ENCODE results near the gene CIAO1.

The CIAO1 gene

GRCh38 chr2:96315005-96315399 is 49.0 kb downstream of the CIAO1 start:
- no peak overlapping the region for H3K4me3 ChIP-seq (replicated peaks in 1 of 2; ENCODE audit: low read depth in 2 of 2, low read length in 2 of 2)
- no peak for TF ChIP-seq CTCF (IDR thresholded peaks at IDR 0.05; ENCODE audit: low read depth, low read length)
- DNase-seq (ENCODE audit: low read depth in 2 of 2), result peak in 1 of 2 donors; percentile 41

GRCh38 chr2:96315400-96316071 is 49.5 kb downstream of the CIAO1 start:
- no peak for TF ChIP-seq CTCF (IDR thresholded peaks at IDR 0.05; ENCODE audit: low read depth, low read length)
- H3K4me3 ChIP-seq (replicated peaks in 1 of 2; ENCODE audit: low read depth in 2 of 2, low read length in 2 of 2), result no peak overlapping the region
- peak; percentile 82 to 91 for DNase-seq (ENCODE audit: low read depth in 2 of 2)

- no peak for TF ChIP-seq CTCF (IDR thresholded peaks at IDR 0.05; ENCODE audit: low read depth, low read length)
- no peak overlapping the region for H3K4me3 ChIP-seq (replicated peaks in 1 of 2; ENCODE audit: low read depth in 2 of 2, low read length in 2 of 2)
- DNase-seq (ENCODE audit: low read depth in 2 of 2), result no peak
Measured at GRCh38 chr2:96316999-96317398, 51.0 kb downstream of the CIAO1 start.

- no peak for DNase-seq (ENCODE audit: low read depth in 2 of 2)
- no peak overlapping the region for H3K4me3 ChIP-seq (replicated peaks in 1 of 2; ENCODE audit: low read depth in 2 of 2, low read length in 2 of 2)
Measured at GRCh38 chr2:96317584-96317997, 51.6 kb downstream of the CIAO1 start.

GRCh38 chr2:96318723-96319122 is 52.7 kb downstream of the CIAO1 start:
- TF ChIP-seq CTCF (IDR thresholded peaks at IDR 0.05; ENCODE audit: low read depth, low read length), result no peak
- DNase-seq (ENCODE audit: low read depth in 2 of 2), result no peak
- H3K4me3 ChIP-seq (replicated peaks in 1 of 2; ENCODE audit: low read depth in 2 of 2, low read length in 2 of 2), result no peak overlapping the region

More at GRCh38 chr2:96317584-96317997, 51.6 kb downstream of the CIAO1 start:
- no peak for TF ChIP-seq CTCF (IDR thresholded peaks at IDR 0.05; ENCODE audit: low read depth, low read length)

GRCh38 chr2:96319396-96319795 is 53.4 kb downstream of the CIAO1 start:
- H3K4me3 ChIP-seq (replicated peaks in 1 of 2; ENCODE audit: low read depth in 2 of 2, low read length in 2 of 2), result no peak overlapping the region
- no peak for DNase-seq (ENCODE audit: low read depth in 2 of 2)
- TF ChIP-seq CTCF (IDR thresholded peaks at IDR 0.05; ENCODE audit: low read depth, low read length), result no peak

- no peak overlapping the region for H3K4me3 ChIP-seq (replicated peaks in 1 of 2; ENCODE audit: low read depth in 2 of 2, low read length in 2 of 2)
- TF ChIP-seq CTCF (IDR thresholded peaks at IDR 0.05; ENCODE audit: low read depth, low read length), result no peak
- no peak for DNase-seq (ENCODE audit: low read depth in 2 of 2)
Measured at GRCh38 chr2:96320326-96320725, 54.3 kb downstream of the CIAO1 start.

Measured in cardiac fibroblast (primary cell).